ENCODE results near the gene VWA8. TPM values are rescaled to one million over a fixed set of nuclear protein-coding genes. Genes with fewer than 3 reads are reported as not detected.

VWA8 gene
- polyA plus RNA-seq, 1 donor (not counting 4 experiments of a cell fraction or from before 2014, with no cell fraction given): 17.8 TPM

DNA sequence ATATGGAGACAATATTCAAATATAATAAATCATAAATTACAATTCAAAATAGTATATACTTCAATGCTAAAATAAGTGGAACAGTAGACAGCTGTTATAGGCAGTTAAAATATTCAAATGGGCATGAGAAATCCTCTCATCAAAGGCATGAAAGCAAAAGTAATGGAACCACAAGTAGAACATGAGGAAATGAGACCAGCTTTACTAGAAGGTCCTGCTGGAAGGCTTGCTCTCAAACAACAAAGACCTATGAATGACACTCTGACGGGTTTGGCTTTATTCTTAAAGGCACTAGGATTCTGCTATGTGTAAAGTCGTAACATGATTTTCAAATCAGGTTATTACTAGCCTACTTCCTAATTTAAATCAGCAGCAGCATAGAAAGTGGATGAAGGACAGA, 148.1 kb downstream of the VWA8 start:
- Histone ChIP-seq H3K27ac (ENCODE audit: control insufficient read depth, insufficient read depth, low read length) (no peak overlapping the region), H3K27me3 (ENCODE audit: control insufficient read depth, extremely low read depth, insufficient read depth, low read length) (no peaks in the 10 kb centered on the region), H3K9me3 (ENCODE audit: control insufficient read depth, low read depth, low read length) (no peaks in the 10 kb centered on the region), H3K9ac (ENCODE audit: control insufficient read depth, extremely low read depth, insufficient read depth, low read length) (no peak overlapping the region), H3K9me1 (ENCODE audit: control insufficient read depth, extremely low read depth, insufficient read depth, low read length) (no peaks in the 10 kb centered on the region), H3K79me2 (ENCODE audit: control insufficient read depth, insufficient read depth, low read length) (no peaks in the 10 kb centered on the region), H3K4me1 (ENCODE audit: control insufficient read depth, extremely low read depth, insufficient read depth, low read length) (no peaks in the 10 kb centered on the region), H2AFZ (ENCODE audit: control insufficient read depth, low read length) (no peak overlapping the region), H3K36me3 (ENCODE audit: control insufficient read depth in 2 of 2, extremely low read depth in 1 of 2, insufficient read depth in 2 of 2, low read length in 2 of 2) (peaks cover 3% of the 10 kb centered on the region in 2 experiments), H3K4me3 (ENCODE audit: control insufficient read depth in 2 of 3, extremely low read depth in 1 of 3, insufficient read depth in 2 of 3, low read depth in 1 of 3, low read length in 3 of 3) (no peak overlapping the region), H4K20me1 (ENCODE audit: control insufficient read depth, extremely low read depth, insufficient read depth, low read length) (no peaks in the 10 kb centered on the region), H3K4me2 (ENCODE audit: control insufficient read depth, extremely low read depth, insufficient read depth, low read depth, low read length) (no peak overlapping the region)
- FAIRE-seq: no peak
- no peak for DNase-seq (ENCODE audit: low read depth, low spot score)
- TF ChIP-seq EZH2 (IDR thresholded peaks at IDR 0.05; ENCODE audit: low read length): no peak
- TF ChIP-seq CTCF (optimal IDR thresholded peaks at IDR 0.05 in 1 of 3, IDR thresholded peaks at IDR 0.05 in 1 of 3, conservative IDR thresholded peaks at IDR 0.05 in 1 of 3; ENCODE audit: extremely low read depth in 1 of 3, insufficient read depth in 2 of 3, low read length in 3 of 3): no peak
- dilution Hi-C loops (cut with MboI; ENCODE audit: extremely low pct_ligation_motif_present, low sequenced_read_pairs): no loop called here

DNA sequence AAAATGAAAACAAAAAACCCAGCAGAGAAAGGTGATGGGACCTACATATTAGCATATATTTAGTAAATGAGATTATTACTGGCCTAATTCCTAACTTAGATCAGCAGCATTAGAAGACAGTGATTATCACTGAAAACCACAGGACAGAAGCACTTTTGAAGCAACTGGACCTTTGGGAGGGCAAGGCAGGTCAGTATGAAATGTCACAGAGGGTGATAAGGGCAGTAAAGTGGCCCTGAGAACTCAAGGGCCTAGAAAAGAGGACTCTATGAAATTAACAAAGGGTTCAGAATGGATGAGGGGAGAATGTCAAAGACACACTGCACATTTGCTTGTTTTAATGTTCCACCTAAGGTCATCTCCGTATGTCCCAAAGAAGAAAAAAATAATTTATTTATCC, 148.7 kb downstream of the VWA8 start:
- no peak for DNase-seq (ENCODE audit: low read depth, low spot score)
- no peaks in the 10 kb centered on the region for H3K79me2 ChIP-seq (ENCODE audit: control insufficient read depth, insufficient read depth, low read length)
- no peak overlapping the region for H3K27ac ChIP-seq (ENCODE audit: control insufficient read depth, insufficient read depth, low read length)
- H4K20me1 ChIP-seq (ENCODE audit: control insufficient read depth, extremely low read depth, insufficient read depth, low read length): no peaks in the 10 kb centered on the region
- no peak for TF ChIP-seq CTCF (optimal IDR thresholded peaks at IDR 0.05 in 1 of 3, IDR thresholded peaks at IDR 0.05 in 1 of 3, conservative IDR thresholded peaks at IDR 0.05 in 1 of 3; ENCODE audit: extremely low read depth in 1 of 3, insufficient read depth in 2 of 3, low read length in 3 of 3)
- dilution Hi-C loops (cut with MboI; ENCODE audit: extremely low pct_ligation_motif_present, low sequenced_read_pairs): no loop called here
- H3K27me3 ChIP-seq (ENCODE audit: control insufficient read depth, extremely low read depth, insufficient read depth, low read length): no peaks in the 10 kb centered on the region
- H3K9me3 ChIP-seq (ENCODE audit: control insufficient read depth, low read depth, low read length): no peaks in the 10 kb centered on the region
- no peak overlapping the region for H2AFZ ChIP-seq (ENCODE audit: control insufficient read depth, low read length)
- FAIRE-seq: no peak
- no peak overlapping the region for H3K4me2 ChIP-seq (ENCODE audit: control insufficient read depth, extremely low read depth, insufficient read depth, low read depth, low read length)
- no peak overlapping the region for H3K9ac ChIP-seq (ENCODE audit: control insufficient read depth, extremely low read depth, insufficient read depth, low read length)
- H3K9me1 ChIP-seq (ENCODE audit: control insufficient read depth, extremely low read depth, insufficient read depth, low read length): no peaks in the 10 kb centered on the region
- no peaks in the 10 kb centered on the region for H3K4me1 ChIP-seq (ENCODE audit: control insufficient read depth, extremely low read depth, insufficient read depth, low read length)
- peaks cover 3 to 5% of the 10 kb centered on the region in 2 experiments for H3K36me3 ChIP-seq (ENCODE audit: control insufficient read depth in 2 of 2, extremely low read depth in 1 of 2, insufficient read depth in 2 of 2, low read length in 2 of 2)
- no peak overlapping the region for H3K4me3 ChIP-seq (ENCODE audit: control insufficient read depth in 2 of 3, extremely low read depth in 1 of 3, insufficient read depth in 2 of 3, low read depth in 1 of 3, low read length in 3 of 3)
